ENCODE measurements around the gene GATA5.

GATA5 gene

DNA sequence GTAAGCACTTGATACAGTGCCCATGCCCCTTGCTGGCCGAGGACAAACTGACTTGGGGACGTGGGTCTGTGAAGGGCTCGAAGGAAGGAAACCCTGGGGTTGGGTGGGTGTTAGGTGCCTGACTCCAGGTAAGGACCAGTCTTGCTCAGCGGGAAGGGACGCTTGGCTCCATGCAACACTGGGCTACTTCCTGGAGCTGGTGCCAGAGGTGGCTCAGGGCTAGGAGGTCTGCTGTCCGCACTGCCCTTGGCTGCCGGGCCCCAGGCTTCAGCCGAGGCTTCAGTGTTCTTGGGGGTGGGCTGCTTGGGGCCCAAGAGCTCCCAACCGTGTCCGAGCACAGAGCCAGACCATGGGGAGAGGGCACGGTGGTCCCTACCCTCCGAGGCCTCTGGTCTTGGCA lies 5.3 kb downstream of the GATA5 start:
- no peak for DNase-seq

DNA sequence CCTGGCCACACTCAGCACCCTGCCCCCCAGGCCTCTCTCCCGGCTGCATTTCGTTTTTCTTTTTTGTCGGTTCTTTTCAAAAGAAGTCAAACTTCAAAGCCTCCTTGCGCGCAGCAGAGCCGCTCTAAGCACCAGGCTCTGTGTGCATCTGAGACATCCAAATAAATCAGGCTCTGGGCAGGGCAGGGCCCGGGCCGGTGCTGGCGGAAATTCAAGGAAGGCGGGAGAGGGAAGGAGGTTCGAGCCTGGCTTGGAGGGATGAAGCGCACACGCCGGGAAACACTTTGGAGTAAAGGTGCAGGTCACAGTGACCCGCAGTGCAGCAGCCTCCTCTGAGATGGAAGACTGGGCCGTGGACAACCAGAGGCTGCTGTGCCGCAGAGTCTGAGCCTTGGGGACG lies 5.8 kb downstream of the GATA5 start:
- no peak for DNase-seq

DNA sequence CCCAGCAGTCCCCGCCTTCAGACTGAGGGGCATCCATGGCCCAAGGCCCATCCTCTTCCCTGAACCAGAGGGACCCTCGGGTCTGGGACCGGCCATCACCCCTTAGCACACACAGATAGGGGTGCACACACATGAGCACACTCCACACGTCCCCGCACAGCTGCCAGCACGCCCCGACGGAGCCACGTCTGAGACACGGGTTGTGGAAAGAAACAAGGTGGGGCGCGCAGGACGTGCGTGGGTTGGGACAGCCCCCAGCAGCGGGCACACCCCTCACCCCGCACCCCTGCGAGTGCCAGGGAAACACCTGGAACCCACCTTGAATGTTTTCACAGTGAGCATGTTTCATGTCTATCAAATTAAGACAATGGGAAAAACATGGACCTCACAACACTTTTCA lies 6.4 kb downstream of the GATA5 start:
- DNase-seq = no peak

DNA sequence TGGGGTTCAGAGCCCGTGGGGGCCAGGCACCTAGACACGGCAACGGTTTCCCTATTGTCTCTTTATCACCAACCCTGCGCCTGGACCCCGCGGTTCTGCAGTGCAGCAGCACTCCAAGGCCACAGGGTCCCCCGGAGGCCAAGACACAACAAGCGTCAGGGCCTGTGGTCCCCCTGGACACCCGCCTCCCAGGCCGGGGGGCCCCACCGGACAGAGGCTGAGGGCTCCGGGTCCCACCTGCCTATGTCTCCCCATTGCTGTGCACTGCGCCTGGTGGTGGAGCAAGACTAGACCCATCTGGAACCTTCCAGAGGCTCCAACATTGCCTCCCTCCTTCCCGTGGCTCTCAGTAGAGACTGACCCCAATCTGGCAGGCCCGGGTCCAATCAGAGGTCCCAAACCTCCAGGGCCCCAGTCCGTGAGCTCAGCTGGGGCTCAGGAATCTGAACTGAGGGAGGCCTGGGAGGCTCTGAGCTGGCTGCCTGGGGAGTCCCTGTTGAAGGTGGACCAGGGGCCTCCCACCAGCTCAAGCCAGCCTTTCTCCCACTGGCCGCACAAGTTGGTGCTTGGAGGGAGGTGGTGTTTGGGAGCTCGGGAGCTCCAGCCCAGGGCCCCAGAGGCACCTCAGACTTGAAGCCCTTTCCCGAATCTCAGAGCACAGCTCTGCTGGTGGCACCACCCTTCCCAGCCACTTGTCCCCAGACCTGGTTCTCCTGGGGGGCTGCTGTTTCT lies 8.8 kb downstream of the GATA5 start:
- no peak for DNase-seq

DNA sequence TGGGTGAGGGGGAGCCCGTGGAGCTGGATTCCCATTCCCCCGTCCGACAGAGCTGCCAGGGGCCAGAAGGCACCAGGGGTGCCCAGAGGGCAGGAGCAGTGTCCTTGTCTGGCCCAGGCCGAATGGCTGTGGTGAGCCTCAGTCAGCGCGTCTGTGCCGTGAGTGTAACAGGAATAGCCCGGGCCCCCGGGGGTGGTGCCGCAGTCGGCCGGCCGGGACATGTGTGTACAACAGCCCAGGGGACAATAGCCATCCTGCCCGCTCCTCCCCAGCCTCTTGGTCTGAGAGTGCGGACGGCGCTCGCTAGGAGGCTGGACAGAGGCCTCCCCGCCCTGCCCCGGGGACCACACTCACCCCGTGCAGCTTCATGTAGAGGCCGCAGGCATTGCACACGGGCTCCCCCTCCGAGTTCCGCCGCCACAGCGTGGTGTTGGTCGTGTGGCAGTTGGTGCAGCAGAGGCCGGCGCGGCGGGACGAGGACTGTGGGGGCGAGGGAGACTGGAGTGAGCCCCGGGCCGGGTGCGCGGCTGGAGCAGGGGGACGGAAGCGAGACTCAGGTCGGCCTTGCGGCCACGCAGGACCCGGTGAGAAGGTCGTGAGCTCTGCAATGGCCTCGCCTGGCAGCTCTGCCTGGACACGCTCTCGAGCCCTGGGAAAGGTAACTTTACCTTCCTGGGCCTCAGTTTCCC lies 9.6 kb downstream of the GATA5 start:
- no peak for DNase-seq

DNA sequence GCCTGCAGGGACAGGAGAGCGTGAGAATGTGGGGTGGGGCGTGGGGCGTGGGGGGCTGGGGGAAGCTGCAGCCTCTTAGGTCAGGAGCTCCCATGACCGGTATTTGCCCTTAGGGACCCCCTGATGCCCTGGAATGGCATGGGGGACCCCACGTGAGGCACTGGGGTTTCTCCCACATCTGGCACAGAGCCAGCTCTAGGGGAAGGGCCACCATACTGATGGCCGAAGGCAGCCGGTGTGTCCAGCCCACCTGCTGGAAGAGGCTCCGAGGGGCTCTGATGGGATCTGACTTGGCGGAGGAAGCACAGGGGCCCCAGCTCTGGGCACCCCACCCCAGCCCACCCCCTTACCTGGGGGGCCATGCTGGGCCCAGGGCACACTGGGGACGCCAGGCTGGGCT lies 10.8 kb downstream of the GATA5 start:
- no peak for DNase-seq

DNA sequence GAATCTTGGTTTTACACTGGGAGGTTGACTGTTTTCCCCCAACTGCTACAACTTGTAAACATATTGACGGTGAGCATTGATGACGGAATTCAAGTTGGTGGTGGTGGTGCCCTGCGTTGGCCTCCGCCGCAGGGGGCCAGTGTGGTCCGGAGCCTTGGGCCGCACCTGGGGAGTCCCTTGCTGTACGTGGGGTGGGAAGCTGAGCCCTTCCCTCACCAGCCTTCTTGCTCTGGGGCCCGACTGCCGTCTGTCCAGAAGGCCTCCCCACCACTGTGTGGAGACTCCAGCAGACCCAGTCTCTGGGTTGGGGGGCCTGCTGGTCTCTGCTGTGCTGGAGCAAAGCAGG lies 11.4 kb downstream of the GATA5 start:
- DNase-seq = no peak

DNA sequence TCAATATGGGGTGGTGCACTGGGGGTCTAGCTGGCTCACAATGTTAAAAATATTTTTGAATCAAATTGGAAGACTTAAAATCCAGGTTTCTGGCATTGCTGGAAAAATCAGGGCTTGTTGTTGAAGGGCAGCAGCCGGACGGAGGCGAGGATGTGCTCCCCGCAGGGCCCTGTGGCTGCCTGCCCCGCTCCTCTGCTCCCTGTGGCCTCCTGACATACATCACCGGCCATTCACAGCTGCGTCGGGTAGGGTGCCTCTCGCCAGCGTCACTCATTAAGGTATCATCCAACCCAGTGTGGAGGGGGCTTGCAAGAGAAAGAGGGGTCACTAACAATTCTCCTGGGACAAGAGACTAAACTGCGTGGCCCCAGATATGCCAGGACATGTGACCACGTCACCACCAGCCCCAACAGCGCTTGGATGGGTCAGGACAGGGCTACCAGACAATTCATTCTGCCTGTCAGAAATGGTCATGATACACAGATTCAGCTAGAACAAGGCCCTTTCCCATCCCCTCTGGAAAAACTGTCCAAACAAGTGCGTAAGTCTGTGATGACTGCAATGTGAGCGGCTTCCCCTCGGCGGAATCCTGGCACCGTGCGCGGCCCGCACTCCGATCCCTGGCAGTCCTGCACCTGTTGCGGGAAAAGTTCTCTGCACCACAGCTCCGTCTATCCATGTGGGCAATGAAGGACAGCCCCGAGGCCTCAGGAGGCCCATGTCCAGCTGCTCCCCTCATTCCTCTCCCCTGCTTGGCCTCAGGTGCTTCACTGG lies 12.0 kb downstream of the GATA5 start:
- no peak for DNase-seq

DNA sequence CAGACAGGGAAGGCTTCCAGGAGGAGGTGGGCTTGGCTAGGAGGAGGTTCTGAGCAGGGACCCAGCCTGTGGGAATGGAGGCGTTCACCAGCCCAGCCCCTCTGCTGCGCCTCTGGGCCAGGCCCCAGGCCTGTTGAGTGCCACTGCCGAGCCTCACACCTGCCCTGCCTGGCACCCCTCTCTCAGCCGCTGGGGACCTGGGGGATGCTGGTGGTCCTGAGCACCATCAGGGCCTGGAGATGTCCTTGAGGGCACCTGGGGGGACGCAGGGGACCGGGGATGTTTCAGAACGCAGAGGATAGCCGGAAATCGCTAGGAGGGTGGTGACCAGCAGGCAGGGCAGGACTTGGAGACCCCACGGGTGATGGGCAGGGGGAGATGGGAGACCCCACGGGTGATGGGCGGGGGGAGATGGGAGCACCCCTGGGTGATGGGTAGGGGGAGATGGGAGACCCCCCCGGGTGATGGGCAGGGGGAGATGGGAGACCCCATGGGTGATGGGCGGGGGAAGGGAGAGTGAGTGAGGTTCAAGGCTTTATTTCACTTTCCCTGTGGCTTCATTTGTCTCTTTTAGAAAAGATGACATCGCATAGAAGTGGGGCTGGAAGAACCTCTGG lies 12.7 kb downstream of the GATA5 start:
- no peak for DNase-seq

DNA sequence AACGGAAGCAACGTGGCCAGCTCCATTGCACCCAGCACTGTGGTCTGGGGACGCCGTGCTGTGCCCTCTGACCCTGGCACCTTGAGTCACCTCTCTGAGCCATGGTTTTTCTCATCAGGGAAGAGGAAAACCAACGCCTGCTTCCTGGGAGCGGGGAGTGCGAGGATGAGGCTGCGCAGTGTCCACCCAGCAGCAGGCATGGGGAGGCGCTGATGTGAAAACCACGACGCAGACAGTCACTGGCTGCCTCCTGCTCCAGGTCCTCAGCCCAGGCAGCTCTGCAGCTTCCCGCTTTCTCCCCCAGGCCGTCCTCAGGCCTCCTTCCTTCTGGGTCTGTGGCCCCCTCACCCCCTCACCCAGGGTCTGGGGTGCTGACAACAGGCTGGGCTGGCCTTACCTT lies 14.0 kb downstream of the GATA5 start:
- no peak for DNase-seq

DNA sequence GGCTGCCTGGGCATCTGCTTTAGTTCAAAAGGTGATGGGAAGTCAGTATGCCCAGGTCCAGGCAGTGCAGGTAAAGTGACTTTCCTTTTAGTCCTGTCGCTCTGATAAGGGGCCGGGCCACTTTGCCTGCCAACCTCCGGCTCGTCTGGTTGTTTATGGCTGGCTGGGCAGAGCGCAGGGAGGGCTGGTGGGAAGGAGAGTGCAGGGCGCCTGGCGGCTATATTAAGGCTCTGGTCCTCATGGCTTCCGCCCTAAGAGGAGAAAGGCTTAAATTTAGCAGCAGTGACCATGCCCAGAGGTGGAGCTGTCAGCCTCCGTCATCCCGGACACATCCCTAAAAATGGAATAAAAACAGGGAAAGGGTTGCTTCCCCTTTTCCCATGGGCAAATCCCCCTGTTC lies 14.6 kb downstream of the GATA5 start:
- DNase-seq = no peak

DNA sequence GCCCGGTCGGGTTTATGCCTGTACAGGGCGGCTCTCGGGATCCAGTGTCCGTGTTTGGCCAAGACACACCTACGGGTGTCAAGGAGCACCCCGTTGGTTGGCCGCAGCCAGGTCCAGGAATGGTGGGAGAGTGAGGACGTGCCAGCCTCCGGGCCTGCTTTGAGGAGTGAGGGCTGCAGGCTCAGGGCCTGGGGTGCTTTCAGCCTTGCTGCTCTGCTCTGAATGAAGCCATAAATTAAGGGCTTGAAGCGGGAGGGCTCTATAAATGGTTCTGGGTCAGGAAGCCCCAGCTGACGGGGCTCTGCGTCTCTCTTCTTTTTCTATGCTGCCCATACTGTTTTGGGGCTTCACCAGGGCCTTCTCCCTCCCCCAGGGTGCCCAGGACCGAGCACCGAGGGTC lies 15.1 kb downstream of the GATA5 start:
- DNase-seq = no peak

DNA sequence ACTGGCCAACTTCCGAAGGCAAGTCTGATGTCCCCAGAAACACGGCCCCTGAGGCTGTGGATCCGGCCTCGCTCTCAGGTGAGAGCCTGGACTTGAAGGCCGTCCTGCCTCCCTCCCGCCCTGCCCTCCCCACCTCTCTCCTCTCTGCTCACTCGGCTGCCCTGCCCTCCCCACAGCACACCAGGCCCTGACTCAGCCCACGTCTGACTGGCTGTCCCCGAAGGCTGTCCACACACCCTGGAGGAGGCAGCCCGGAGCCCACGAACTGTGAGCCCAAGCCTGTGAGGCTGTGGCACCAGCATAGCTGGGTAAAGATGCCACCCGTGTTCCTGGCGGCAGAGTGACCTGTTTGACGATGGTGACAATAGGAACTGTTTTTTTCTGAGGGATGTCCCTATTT lies 16.3 kb downstream of the GATA5 start:
- DNase-seq = no peak

DNA sequence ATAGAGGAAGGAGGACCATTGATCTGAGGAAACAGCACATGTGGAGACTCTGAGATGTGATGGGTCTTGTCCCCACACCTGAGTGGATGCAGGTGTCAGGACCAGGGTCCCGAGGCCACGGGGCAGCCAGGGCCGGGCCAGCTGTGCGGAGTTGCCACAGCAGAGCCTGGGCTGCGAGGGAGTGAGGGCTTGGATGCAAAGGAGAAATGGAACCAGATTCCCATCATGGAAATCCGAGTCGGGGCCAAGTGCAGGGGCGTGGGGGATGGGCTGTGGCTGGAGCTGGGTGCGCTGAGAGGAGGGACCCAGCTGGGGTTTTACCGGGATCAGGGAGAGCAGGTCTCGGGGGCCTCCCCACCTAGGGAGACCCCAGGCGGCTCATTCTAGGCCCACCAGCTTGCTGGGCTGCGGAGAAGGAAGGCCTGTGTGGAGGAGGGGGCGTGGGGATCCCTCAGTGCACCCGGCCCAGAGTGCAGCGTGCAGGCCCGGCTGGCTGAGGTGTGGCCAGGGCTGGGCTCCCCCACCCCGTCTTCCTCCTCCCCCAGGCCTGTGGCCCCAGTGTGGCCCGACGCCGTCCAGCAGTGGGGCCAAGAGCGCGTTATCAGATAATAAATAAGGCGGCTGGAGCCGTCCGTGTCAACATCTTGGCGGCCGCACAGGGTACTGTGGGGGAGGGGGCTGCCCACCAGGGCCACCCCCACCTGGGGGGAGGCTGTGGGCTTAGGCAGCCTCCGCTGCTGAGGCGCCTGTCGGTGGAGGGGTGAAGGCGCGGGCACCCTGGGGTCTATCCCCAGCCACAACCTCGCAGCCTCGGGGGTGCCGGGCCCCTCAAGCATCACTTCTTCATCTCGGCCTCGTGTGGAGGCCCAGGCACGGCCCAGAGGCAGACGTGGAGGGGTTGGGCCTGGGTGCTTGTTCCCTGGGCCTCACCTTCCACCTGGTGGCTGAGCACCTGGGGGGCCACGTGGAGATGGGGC lies 17.2 kb downstream of the GATA5 start:
- DNase-seq = no peak

DNA sequence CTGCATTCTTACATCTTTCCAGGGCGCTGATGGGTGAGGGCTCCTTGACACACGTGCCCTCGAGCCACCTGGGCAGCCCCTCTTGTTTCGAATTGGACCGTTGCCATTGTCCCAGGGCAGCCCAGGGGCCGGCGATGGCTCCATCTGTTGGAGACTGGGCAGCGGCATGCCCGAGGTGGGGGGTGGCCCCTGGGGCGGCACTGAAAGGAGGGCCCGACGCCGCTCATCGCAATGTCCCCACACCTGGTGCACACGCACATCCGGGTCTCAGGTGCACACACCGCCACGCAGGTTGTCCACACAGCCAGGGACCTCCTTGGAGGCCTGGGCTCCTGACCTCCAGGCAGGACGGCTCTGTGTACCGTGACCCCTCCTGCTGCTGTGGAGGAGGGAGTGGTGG lies 18.0 kb downstream of the GATA5 start:
- no peak for DNase-seq

DNA sequence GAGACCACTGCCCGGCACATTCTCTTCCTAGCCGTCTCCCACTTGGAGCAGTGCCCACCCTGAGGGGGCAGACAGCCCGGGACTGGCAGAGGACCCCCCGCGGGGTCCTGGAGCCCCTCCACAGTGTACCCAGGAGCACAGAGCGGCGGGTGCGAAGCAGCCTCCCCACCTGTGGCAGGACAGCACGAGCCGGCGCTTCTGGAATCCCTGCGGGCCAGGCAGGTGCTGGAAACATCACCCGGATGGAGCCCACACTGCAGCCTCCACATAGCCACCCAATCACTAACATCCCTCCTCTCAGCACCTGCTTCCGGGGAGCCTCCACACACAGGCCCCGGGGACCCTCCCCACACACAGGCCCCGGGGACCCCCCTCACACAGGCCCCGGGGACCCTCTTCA lies 18.7 kb downstream of the GATA5 start:
- DNase-seq = no peak

DNA sequence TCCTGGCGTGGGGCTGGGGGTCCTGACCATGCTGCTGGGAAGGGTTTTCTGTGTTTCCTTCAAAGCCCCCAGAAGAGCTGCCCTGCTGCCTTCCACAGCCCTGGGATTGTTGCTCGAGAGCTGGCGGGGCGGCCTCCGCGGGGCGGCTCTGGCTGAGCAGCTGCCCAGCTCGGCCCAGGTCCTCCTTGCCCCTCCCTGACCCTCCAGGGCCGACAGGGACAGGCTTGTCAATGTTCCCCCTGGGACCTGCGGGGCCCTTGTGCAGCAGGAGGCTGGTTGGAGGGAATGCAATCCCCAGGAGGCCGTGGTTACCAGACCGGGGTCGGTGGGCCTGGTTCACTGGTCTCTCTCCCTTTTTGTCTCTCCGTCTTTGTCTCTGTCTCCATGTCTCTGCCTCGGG lies 19.9 kb downstream of the GATA5 start:
- DNase-seq = no peak

DNA sequence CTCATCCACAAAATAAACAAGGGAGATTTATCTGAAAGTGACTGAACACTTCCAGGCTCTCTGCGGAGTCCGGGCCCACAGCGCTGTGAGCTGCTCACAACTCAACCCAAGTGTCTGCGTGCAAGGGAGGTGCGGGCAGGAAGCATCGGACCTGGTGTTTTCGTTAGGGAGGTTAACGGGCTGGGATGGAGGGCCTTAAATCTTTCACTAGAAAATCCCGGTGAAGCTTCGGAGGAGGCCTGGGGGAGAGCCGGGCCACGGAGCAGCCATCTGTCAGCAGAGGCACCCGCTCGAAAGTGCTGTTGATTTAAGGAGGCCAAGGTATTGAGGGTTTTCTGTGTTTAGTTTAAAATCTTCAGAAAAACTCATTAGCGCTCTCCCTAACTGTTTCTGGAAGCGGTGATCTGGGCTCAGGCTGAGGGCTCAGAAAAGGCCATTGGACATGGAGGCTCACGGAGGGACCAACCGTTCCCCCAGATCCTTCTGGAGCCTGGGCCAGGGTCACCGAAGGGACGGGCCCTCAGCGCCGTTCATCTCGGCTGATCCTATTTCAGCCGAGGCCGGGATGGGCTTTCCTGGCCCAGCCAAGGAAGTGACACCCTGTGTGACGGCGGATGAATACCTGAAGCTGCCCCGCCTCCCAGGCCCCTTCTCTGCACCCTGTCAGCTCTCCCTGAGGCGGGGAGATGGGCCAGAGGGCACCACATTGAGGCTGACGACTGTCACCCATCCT lies 20.7 kb downstream of the GATA5 start:
- DNase-seq = no peak

DNA sequence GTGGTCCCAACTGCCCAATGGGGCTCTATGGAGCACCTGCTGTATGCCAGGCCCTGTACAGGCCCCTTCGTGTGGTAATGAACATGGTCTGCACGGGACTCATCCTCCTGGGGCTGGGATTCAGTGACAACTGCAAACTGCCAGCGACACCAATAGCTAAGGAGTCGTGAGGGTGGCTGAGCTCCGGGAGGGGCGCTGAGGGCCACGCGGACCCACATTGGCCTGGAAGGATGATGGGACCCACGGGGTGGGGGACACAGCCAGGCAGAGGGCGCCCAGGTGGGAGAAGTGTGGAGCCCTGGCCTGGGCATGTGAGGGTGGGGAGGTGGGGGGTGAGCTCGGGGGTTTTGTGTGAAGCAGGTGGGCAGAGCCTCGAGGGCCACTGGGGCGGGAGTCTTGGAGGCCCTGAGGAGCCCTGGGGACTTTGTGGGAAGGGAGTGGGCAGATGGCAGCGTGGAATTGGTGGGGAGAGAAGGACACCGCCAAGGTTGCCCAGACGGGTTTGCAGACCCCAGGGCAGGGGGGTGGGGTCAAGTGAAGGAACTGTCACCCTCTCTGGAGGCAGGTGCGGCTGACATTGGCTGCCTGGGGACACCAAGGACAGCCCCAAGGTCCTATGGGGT lies 22.5 kb downstream of the GATA5 start:
- no peak for DNase-seq

DNA sequence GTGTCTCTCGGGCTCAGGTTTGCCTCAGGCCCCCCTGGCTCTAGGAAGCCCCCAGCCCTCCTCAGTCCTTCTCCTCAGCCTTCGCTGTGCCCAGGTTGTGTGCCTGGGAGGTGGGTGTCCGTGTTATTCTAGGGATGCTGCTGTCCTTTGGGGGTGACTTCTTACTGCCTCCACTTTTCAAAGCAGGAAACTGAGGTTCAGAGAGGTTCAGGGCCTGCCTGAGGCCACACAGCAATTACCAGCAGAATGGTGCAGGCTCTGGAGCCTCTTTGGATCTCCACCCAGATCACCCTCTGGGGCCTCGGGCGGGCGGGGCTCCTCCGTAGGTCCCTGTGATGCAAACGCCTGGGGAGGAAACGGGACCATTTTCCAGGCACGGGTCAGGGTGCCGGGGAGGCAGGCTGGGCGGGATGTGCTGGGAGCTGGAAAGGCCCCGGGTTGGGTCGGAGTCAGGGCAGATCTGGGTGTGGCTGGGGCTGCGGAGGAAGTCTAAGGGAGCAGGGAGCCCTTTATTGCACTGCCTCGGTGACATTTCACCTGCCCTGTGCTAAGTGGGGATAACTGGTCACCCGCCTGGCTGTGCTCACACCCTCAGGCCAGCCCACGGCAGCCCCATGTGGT lies 23.2 kb downstream of the GATA5 start:
- no peak for DNase-seq

DNA sequence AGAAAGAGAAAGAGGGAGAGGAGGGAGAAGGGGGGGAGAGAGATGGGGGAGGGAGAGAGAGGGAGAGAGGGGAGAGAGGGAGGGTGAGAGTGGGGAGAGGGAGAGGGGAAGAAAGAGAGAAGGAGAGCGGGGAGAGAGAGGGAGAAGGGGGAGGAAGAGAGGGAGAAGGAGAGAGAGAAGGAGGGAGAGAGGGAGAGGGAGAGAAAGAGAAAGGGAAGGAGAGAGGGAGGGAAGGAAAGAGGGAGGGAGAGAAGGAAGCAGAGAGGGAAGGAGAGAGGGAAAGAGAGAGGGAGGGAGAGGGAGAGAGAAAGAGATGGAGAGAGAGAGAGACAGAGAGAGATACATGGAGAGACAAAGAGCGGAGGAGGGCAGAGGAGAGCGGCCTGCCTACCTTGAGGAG lies 23.8 kb downstream of the GATA5 start:
- no peak for DNase-seq

Measured in retina (tissue), 1 donor.